ENCODE measurements around the gene OR51A4.
"Not testable (repeated sequence)": the region's sequence is repeated elsewhere in the genome, so short reads cannot be mapped to it uniquely, and the experiment has no call there.

Gene OR51A4, protein sequence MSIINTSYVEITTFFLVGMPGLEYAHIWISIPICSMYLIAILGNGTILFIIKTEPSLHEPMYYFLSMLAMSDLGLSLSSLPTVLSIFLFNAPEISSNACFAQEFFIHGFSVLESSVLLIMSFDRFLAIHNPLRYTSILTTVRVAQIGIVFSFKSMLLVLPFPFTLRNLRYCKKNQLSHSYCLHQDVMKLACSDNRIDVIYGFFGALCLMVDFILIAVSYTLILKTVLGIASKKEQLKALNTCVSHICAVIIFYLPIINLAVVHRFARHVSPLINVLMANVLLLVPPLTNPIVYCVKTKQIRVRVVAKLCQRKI

DNA sequence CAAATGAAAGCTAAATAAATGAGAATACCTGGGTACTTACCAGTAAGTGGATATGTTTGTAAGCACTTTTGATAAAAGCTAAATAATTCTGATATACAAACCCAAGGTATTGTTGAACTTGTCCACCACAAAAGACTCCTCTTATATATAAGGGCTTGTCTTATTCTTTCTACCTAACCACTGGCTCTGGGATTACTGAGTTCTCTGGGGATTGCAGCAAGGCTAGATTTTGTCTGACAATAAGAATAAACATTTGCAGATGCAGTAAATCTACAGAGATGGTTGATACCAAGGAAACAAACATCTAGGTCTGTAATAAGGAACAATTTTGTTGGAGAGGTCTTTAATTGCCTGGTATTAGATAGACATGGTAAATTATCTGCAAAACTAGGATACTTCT is at the start of gene OR51A4:
Gene OR51A4 (minus strand): TSS at position 101 of the 400 bp plus-strand sequence. CDS start 505 bp downstream, outside the sequence.
- no peak for DNase-seq

DNA sequence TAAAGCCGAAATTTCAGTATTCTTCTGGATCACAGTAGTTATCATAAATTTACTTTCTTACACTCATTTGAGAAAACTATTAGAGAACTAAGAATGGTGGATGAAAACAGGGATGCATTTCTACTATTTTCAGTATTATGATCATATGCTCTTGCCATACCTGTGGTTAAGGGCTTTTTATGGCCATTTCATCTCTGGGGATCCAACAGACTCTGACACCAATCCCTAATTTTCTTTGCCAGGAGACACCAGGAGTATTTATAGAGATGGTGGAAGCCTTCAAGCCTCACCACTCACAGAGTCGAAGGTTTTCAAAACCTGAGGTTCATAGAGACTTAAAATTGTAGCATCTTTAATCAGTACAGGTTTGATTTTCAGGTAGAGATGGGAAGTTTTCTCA is 47.1 kb upstream of the OR51A4 start, which contains the start of gene OR51L1:
Gene OR51L1 (plus strand): TSS at position 301 of the 400 bp plus-strand sequence. CDS start 4,132 bp downstream, outside the sequence.
- DNase-seq, result no peak

DNA sequence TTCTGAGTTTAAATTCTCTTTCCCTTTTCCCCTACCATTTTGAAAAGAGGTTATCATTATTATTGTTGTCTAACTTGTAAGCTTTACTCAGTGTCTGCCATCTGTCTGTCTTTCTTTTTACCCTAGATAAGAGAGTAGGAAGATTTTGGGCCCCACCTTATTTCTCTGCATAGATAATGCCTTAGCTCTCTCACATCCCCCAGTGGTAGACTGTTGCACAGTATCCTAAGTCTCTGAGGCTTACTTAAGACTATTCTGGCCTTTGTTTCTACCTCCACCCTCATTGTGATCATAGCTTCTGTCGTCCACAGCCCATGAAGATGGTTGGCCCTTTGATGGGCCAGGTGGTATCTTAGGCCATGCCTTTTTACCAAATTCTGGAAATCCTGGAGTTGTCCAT is 43.7 kb upstream of the OR51A4 start:
- DNase-seq, result no peak

DNA sequence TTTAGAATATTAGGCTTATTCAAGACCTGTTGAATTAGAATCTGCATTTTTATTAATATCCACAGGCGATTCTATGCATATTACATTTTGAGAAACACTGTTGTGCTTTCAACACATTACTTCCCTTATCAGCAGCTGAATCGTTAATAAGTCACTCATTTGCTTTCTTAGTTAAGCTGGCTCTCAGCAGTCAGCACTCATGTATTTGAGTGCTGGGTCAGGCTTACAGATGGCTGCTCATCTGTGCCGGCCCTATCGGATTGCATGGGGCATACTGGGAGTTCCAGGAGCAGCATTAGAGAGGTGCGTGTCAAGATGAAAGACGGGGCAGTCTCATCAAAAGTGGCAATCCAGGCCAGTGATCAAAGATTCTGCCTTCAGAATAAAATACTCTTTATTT is 36.4 kb upstream of the OR51A4 start:
- no peak for DNase-seq

DNA sequence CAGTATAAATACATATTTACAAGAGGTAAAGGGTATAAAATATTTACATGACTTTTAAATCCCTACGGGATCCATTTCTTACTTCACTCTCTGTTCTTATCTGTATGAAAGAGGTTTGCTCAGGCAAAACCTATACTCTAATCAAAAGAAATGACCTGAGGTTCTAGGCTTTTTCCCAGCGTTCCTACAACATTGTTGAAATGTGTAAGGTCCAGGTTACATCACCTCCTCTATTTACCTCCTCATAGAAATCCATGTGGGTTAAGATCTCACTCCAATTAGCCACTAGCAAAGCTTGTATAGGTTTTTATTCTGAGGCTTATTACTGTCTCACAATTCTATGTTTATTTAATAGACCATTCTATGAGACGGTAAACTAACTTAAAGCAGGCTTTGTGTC is 35.3 kb upstream of the OR51A4 start:
- DNase-seq, result no peak

DNA sequence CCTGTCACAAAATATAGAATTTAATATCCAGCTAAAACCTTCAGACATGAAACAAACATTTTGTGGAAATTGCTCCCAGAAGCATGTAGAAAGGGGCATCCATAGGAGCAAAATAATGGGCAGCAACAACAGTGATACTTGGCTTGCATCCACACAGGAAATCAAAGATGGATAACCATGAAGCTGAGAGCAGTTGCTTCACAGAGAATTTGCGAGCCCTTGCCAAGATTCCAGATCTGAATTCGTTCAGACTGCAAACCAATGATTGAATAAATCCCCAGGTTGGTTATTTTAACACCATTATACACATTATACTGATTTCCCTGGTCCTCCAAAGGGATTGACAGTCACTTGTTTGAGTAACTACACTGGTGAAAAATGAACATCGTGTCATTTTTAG is 31.6 kb upstream of the OR51A4 start:
- no peak for DNase-seq

DNA sequence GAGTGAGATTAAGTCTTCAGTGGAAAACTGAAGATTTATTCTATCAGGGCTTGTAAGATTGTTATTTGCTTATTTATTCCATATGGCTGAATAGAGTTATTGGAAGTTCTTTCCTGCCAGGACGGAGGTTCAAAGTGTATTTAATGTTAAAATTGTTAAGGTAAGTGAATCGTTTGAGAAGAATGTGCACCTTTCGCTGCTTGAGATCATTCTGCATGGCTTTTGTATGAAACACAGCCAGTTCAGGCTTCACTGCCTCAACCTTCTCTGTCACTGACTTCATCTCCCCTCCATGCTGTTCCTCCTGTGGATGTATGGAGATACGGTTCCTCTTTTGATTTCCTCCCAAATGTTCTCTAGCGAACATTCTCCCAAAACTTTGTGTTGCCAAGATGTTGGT is 28.0 kb upstream of the OR51A4 start:
- no peak for DNase-seq

DNA sequence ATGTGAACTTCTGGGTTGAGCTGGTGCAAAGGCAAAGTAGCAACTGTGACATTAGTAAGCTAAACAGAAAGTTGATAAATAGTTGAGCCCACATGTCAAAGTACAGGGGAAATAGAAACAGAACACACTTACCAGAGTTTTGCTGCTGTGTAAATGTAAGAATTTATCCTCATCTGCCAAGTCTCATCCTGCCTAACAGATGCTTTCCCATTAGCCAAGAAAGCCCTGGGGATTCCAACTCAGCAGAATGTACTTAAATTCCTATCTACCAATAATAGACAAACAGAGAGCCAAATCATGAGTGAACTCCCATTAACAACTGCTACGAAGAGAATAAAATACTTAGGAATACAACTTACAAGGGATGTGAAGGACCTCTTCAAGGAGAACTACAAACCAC is 15.4 kb upstream of the OR51A4 start:
- DNase-seq, result no peak

DNA sequence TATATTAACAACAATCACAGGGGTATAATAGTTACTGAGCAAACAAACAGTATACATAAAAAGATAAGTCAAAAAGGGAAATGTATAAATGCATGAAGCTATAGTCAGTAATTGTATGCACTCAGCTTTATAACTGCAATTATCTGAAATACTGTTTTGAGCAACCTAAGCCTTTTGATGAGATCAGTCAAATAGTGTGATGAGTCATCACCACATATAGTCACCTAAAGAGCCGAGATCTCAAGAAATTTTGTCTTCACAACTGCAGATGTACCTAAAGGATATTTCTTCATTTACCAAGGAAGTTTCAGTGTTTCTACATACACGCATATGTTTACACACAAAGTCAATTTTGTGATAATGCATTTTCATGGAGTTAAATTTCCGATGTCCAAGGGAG is 13.5 kb upstream of the OR51A4 start:
- DNase-seq, result no peak

DNA sequence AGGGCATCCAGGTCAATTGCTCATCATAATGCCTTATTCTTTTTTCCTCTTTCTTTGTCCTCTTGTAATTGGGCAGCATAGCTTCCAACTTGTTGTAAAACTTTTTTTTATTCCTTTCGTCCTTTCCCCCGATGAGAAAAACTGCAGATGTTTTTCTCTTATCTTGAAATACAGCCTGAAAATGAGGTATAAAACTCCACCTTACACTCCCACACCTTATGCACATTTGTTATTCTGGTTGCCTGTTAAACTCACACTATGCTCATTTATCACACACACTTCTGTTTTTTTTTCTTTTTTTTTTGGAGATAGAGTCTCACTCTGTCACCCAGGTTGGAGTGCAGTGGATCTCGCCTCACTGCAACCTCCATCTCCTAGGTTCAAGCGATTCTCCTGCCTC is 10.0 kb upstream of the OR51A4 start:
- DNase-seq, result no peak

DNA sequence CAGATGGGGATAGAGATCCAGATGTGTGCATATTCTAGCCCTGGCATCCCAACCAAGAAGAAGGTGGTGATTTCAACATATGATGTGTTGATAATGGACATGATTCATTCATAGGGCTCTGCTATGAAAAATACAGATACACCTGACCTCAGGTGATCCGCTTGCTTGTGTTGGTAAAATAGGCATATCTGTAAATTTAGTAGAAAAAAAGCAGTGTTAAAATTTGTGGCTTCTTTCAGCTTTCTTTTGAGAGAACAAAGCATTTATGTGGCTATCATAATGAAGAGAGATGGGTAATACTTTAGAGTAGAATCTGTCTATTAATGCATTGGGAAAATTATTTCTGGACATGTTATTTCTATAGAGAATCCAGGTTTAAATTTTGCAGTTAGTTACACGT is 8.2 kb upstream of the OR51A4 start, which contains the start of gene OR51A2:
Gene OR51A2 (minus strand): TSS at position 101 of the 400 bp plus-strand sequence. CDS start 0 bp downstream, at position 101.
- not testable (repeated sequence) for DNase-seq

DNA sequence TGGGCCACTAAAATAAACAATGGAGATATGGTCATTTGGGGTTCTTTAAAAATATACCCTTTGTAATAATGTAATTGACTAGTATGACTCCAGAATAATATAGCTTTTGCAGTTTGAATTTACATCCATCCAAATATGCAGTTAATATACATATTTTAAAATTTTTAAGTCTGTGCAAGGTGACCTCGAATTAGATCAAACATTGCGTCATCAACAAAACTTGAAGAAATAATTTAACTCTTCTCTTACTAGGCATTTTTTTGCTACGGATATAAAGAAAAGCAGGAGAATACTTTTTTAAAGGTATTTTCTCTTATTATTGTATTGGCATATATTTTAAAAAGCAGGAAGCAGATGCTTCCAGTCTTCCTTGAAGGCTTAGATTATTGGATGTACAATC is 10.7 kb downstream of the OR51A4 start:
- no peak for DNase-seq

DNA sequence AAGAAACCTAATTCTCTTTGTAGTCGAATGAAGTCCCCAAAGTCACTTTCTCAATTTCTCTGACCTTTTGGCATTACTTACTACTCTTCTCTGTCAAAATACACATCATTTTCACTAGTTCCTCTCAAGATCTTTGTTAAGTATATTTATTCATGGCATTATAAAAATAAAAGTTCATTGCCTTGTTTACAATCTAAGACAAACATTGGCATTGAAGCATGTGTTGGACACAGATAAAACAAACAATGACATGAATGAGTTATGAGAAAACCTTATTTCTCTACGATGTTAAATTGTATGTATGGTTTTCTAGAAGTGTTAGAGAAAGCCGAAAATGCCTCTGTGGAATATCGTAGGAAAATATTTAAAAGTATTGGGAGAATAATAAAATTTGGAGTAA is 14.7 kb downstream of the OR51A4 start:
- DNase-seq, result no peak

DNA sequence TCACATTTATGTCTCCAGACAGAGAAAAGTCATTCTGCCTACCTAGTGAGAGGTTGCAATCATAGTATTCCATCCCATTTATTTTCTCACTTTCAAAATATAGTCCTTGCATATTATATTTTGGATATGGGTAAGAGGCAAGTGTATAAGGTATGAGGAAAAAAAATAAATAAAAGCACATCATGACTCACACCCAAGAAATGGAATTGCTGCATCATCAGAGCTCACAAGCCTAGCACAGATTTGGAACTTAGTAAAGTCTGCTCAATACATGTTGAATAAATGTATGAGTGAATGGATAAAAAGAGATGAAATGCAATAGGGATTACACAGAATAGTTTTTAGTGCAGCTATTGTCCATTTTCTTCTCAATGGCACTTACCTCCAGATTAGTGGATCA is 20.8 kb downstream of the OR51A4 start:
- DNase-seq, result no peak

DNA sequence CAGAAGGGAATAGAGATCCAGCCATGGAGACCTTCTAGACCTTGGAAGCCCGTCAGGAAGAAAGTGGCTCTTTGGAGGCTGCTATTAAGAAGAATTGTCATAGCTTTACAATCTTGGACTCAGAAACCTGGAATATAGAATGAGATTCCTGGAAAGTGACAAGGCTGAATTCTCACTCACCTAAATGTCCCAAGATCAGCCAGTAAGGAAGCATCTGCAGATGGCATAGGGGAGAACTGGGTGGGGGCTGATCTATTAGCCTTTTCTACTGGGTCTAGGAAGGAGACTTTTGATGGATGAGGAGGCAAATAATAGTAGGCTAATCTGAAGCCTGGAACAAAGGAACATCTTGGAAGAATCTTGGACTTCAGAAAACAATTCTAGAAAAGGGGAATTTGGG is 23.2 kb downstream of the OR51A4 start, which contains the start of gene OR51G1:
Gene OR51G1 (minus strand): TSS at position 101 of the 400 bp plus-strand sequence. CDS start 0 bp downstream, at position 101.
- DNase-seq, result no peak

DNA sequence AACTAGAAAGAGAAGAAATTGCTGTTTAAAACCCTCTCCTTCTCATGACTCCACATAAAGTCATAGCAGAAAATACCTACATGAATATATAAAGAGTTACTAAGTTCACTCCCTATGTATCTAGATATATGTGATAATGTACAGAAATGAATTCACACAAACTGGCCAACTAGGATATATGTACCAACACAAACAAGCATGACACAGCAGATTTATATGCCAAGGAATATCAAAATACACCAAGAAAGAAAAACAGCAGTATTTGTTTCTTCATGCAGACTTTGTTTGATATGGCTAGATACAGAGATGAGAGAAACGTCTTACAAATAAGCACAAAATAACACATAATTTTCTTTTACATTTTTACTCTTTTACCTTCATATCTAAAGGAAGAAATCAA is 25.1 kb downstream of the OR51A4 start:
- no peak for DNase-seq

DNA sequence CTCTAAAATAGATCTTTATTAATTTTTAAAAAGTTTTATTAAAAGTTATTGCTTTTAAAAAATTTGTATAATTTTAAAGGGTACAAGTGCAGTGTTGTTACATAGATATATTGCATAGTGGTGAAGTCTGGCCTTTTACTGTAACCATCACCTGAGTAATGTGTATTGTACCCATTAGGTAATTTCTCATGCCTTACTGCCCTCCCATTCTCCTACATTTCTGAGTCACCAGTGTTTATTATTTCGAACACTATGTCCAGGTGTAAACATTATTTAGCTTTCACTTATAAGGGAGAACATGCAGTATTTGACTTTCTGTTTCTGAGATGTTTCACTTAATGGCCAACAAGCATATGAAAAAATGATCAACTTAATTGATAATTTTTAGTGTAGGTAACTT is 25.6 kb downstream of the OR51A4 start:
- no peak for DNase-seq

DNA sequence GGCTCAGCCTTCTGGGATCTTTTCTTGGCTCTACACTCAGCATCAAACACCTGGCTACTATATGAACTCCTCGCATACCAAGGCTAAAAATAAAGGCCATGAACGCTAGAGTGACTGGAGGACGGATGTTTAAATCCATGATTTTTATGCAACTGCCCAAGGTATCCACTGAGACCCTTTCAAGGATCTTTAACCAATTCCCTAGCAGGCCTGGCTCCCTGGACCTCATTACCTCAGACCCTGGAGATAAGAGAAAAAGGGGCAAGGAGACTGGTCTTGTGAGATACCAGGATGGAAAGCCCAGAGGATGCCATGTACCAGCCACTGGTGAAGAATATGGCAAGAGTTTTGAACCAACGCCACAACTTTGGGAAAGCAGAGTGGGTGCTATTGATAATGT is 28.2 kb downstream of the OR51A4 start, which contains the start of gene OR51G2:
Gene OR51G2 (minus strand): TSS at position 101 of the 400 bp plus-strand sequence. CDS start 3,687 bp downstream, outside the sequence.
- no peak for DNase-seq

DNA sequence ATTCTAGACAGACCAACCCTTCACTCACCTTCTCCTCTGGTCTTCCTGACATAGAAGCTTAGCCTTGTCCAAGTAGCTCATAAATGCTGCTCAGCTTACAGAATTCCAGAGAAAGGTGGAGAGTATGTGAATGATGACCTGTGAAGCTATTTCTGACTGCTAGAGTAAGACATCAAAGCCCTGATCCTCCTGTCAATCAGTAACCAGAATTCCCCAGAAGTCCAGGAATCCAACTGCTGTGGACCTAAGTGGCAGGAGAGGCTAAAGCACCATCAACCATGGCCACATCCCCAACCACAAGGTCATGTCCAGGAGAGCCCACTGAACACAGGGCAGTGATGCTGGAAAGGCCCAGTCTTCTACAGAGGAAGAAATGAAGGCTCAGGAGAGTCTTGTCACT is 30.8 kb downstream of the OR51A4 start:
- no peak for DNase-seq

DNA sequence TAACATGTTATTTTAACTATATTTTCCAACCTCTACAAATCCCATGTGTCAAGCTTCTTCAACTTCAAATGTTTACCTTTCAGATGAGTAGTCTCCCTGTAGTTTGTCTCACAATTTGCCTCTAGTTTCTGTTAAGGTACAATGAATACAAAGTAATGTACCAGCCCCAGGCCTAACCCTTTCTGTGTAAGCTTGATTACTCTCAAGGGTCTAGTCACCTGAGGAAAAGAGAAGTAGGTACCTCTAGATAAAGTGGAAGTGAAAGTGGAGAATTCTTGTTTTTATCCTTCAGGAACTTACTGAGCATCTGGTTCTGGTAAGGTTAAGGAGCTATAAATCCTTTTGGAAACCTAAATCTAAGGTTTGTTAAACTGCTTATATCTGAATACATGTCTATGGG is 43.9 kb downstream of the OR51A4 start, which contains the start of gene OR51A7:
Gene OR51A7 (plus strand): TSS at position 300 of the 400 bp plus-strand sequence. CDS start 3,587 bp downstream, outside the sequence.
- DNase-seq, result no peak
